PC-3 (cell line): ENCODE measurements around the gene RALGPS1. TPM values are rescaled to one million over a fixed set of nuclear protein-coding genes. Genes with fewer than 3 reads are reported as not detected.

Experiments
- ATAC-seq: fragments of 200-7000 bp; cut with Tn5 transposase; 2 replicates; pipeline ENCODE4 v1.9.1; 2020; ENCODE audit warnings: mild to moderate bottlenecking, moderate library complexity
- BruUV-seq: library from RNA; stranded (reverse); fragments of 400-500 nt; replicated peaks from 2 replicates; lab custom pipeline; 2021; lab: Mats Ljungman, UMichigan
- CTCF ChIA-PET: fragments of 300-600 bp; sonication (Branson Sonifier 250); formaldehyde crosslinking; loops from one replicate; lab custom pipeline; 2022; ENCODE audit warnings: antibody characterized with exemption; lab: Charles Lee
- POLR2A ChIA-PET: fragments of 300-600 bp; sonication (Branson Sonifier 250); formaldehyde crosslinking; loops from one replicate; lab custom pipeline; 2022; ENCODE audit warnings: antibody characterized with exemption; ENCODE audit not compliant: unreplicated experiment; lab: Charles Lee
- DNase-seq: peaks from one replicate; pipeline ENCODE4 v3.0.0-alpha.2; 2015
- H2AFZ ChIP-seq: fragments of 300-600 bp; sonication (generic); 2 replicates; pipeline ENCODE4 v1.6.0; 2016; ENCODE audit warnings: antibody characterized with exemption, low read length
- H3F3A ChIP-seq: fragments of 300-600 bp; sonication (generic); one replicate; pipeline ENCODE4 v1.6.0; 2017; ENCODE audit warnings: antibody characterized with exemption, low read length, control low read depth, mild to moderate bottlenecking; ENCODE audit not compliant: unreplicated experiment
- H3K27ac ChIP-seq: fragments of 300-600 bp; sonication (generic); 2 replicates; pipeline ENCODE4 v1.5.1; 2016; ENCODE audit warnings: mild to moderate bottlenecking, low read length
- H3K27me3 ChIP-seq: fragments of 300-600 bp; sonication (generic); 2 replicates; pipeline ENCODE4 v1.6.1; 2016; ENCODE audit warnings: low read length, mixed read lengths
- H3K36me3 ChIP-seq: fragments of 300-600 bp; sonication (generic); 2 replicates; pipeline ENCODE4 v1.6.1; 2016; ENCODE audit warnings: low read depth, mixed run types, low read length, mixed read lengths
- H3K4me1 ChIP-seq: fragments of 300-600 bp; sonication (generic); 2 replicates; pipeline ENCODE4 v1.5.1; 2016; ENCODE audit warnings: low read length; ENCODE audit not compliant: insufficient read depth
- H3K4me2 ChIP-seq: fragments of 300-600 bp; sonication (generic); 2 replicates; pipeline ENCODE4 v1.6.0; 2016; ENCODE audit warnings: low read length
- H3K4me3 ChIP-seq: fragments of 300-600 bp; sonication (generic); 2 replicates; pipeline ENCODE4 v1.5.1; 2016; ENCODE audit warnings: mild to moderate bottlenecking, low read length, mixed read lengths
- H3K79me2 ChIP-seq: fragments of 300-600 bp; sonication (generic); 2 replicates; pipeline ENCODE4 v1.6.1; 2017; ENCODE audit warnings: low read length, mixed read lengths
- H3K9ac ChIP-seq: fragments of 300-600 bp; sonication (generic); 2 replicates; pipeline ENCODE4 v1.6.0; 2016; ENCODE audit warnings: mild to moderate bottlenecking, low read length
- H3K9me2 ChIP-seq: fragments of 300-600 bp; sonication (generic); replicated peaks from 2 replicates; pipeline ENCODE4 v1.6.1; 2016; ENCODE audit warnings: mixed run types, low read length, mixed read lengths
- H3K9me3 ChIP-seq: fragments of 300-600 bp; sonication (generic); 2 replicates; pipeline ENCODE4 v1.6.1; 2016; ENCODE audit warnings: low read length, mixed read lengths
- H4K20me1 ChIP-seq: fragments of 300-600 bp; sonication (generic); 2 replicates; pipeline ENCODE4 v1.6.1; 2016; ENCODE audit warnings: low read length, mixed read lengths
- EZH2 ChIP-seq: fragments of 300-600 bp; sonication (generic); IDR thresholded peaks from one replicate; pipeline ENCODE4 v1.6.1; 2017; ENCODE audit warnings: antibody characterized with exemption, mild to moderate bottlenecking, low read length; ENCODE audit not compliant: unreplicated experiment
- EZH2phosphoT487 ChIP-seq: fragments of 300-600 bp; sonication (generic); IDR thresholded peaks from 2 replicates; pipeline ENCODE4 v1.6.1; 2018; ENCODE audit warnings: mild to moderate bottlenecking, antibody characterized with exemption, low read length, borderline replicate concordance
- intact Hi-C: fragments of 100-400 bp; cut with micrococcal nuclease; formaldehyde crosslinking; loops from 2 replicates; pipeline ENCODE4 v1.9.0; 2023
- total RNA-seq: library from RNA; depleted of rRNA; stranded (reverse); fragments of >200 nt; gene quantifications from 2 replicates; pipeline ENCODE4 v1.2.3, GENCODE V29; 2014
- TF ChIP-seq, protein P1 (sequence below): fragments of 300-600 bp; sonication (generic); conservative IDR thresholded peaks from 2 replicates; pipeline ENCODE4 v1.5.1; 2017; ENCODE audit warnings: antibody characterized with exemption, low read depth, mild to moderate bottlenecking, low read length

RALGPS1 gene
- total RNA-seq, 1 experiment from 2014 or later: 10.2 TPM

DNA sequence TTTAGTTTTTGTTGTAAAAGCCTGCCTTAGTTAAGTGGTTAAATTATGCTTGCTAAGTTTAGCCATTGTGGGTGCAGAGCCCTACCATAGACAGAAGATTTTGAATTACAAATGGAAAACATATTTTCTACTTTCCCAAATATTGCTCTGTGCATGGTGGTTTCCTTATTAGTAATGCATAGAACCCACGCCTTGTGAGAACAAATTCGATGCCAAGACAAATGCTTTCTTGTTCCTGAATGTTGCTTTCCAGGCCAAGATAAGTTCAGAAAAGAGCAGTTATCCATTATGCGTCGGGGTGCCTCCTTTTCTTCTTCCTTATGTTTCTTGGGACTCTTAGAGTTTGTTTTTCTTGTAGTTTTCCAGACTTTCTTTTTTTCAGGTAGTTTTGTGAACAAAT, 319.0 kb downstream of the RALGPS1 start:
- no peaks in the 10 kb centered on the region for H3K9me3 ChIP-seq
- H3K9me2 ChIP-seq: no peaks in the 10 kb centered on the region
- CTCF ChIA-PET: no interaction called here
- H3K36me3 ChIP-seq: no peaks in the 10 kb centered on the region
- H3K27ac ChIP-seq: no peak overlapping the region
- H3K27me3 ChIP-seq: no peaks in the 10 kb centered on the region
- H2AFZ ChIP-seq: no peak overlapping the region
- POLR2A ChIA-PET: no interaction called here
- no peaks in the 10 kb centered on the region for H3K79me2 ChIP-seq
- TF ChIP-seq EZH2 (no peak), EZH2phosphoT487 (no peak)
- TF ChIP-seq, protein P1, sequence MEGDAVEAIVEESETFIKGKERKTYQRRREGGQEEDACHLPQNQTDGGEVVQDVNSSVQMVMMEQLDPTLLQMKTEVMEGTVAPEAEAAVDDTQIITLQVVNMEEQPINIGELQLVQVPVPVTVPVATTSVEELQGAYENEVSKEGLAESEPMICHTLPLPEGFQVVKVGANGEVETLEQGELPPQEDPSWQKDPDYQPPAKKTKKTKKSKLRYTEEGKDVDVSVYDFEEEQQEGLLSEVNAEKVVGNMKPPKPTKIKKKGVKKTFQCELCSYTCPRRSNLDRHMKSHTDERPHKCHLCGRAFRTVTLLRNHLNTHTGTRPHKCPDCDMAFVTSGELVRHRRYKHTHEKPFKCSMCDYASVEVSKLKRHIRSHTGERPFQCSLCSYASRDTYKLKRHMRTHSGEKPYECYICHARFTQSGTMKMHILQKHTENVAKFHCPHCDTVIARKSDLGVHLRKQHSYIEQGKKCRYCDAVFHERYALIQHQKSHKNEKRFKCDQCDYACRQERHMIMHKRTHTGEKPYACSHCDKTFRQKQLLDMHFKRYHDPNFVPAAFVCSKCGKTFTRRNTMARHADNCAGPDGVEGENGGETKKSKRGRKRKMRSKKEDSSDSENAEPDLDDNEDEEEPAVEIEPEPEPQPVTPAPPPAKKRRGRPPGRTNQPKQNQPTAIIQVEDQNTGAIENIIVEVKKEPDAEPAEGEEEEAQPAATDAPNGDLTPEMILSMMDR: no peak
- no TSS peak for BruUV-seq
- intact Hi-C loops: no loop called here
- H3F3A ChIP-seq: no peaks in the 10 kb centered on the region
- ATAC-seq: no peak
- no peaks in the 10 kb centered on the region for H4K20me1 ChIP-seq
- no peak for DNase-seq
- no peak overlapping the region for H3K9ac ChIP-seq
- H3K4me3 ChIP-seq: no peak overlapping the region
- H3K4me2 ChIP-seq: no peak overlapping the region
- no peaks in the 10 kb centered on the region for H3K4me1 ChIP-seq

- CTCF ChIA-PET: no interaction called here
- no peak for ATAC-seq
- no peaks in the 10 kb centered on the region for H3K4me1 ChIP-seq
These were observed 319.4 kb downstream of the RALGPS1 start for GRCh38 chr9:127233989-127234388.

DNA sequence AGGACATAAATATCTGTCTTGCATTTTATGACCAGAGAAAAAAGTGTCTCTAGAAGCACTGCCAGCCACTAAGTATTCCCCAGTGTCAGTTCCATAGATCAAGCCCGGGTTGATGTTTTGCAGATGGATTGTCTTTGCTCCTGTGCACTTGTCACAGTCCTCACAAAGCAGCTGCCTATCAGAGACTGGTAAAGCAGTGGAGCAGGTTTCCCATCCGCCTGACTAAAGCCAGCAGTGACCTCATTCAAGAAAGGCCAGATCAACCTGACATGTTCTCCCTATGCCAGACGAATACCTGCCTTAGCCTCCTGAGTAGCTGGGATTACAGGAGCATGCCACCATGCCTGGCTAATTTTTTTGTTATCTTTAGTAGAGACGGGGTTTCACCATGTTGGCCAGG, 323.2 kb downstream of the RALGPS1 start:
- Histone ChIP-seq H3K9me3 (no peaks in the 10 kb centered on the region), H3K27ac (no peak overlapping the region), H3K4me1 (no peaks in the 10 kb centered on the region), H3K79me2 (no peaks in the 10 kb centered on the region), H3F3A (no peaks in the 10 kb centered on the region), H4K20me1 (no peaks in the 10 kb centered on the region), H3K4me2 (no peak overlapping the region), H3K4me3 (no peak overlapping the region), H3K36me3 (no peaks in the 10 kb centered on the region), H3K27me3 (no peaks in the 10 kb centered on the region), H2AFZ (no peak overlapping the region), H3K9me2 (no peaks in the 10 kb centered on the region), H3K9ac (no peak overlapping the region)
- intact Hi-C loops: no loop called here
- no peak for TF ChIP-seq EZH2phosphoT487
- no peak for TF ChIP-seq EZH2
- TF ChIP-seq, protein P1: no peak
- ATAC-seq (no peak), DNase-seq (no peak)
- ChIA-PET CTCF (no interaction called here), POLR2A (no interaction called here)
- BruUV-seq: no TSS peak

More at GRCh38 chr9:127233989-127234388, 319.4 kb downstream of the RALGPS1 start:
- Histone ChIP-seq H3K27ac (no peak overlapping the region), H3K79me2 (no peaks in the 10 kb centered on the region), H3K4me2 (no peak overlapping the region), H3K27me3 (no peaks in the 10 kb centered on the region), H3F3A (no peaks in the 10 kb centered on the region), H3K9me3 (no peaks in the 10 kb centered on the region), H3K9me2 (no peaks in the 10 kb centered on the region), H3K36me3 (no peaks in the 10 kb centered on the region), H3K9ac (no peak overlapping the region), H3K4me3 (no peak overlapping the region), H4K20me1 (no peaks in the 10 kb centered on the region), H2AFZ (no peak overlapping the region)
- POLR2A ChIA-PET: no interaction called here
- no peak for TF ChIP-seq EZH2phosphoT487
- TF ChIP-seq EZH2: no peak
- TF ChIP-seq, protein P1: no peak
- intact Hi-C loops: no loop called here
- DNase-seq: no peak
- BruUV-seq: no TSS peak
